ENCODE measurements around the gene MAD1L1. TPM values are rescaled to one million over a fixed set of nuclear protein-coding genes. Genes with fewer than 3 reads are reported as not detected.

The MAD1L1 gene
- total and polyA plus RNA-seq, 2 of the 13 experiments (the other 11 are each of a cell fraction or from before 2014, with no cell fraction given): 17.4 to 64.7 TPM

- BruUV-seq (replicated peaks): no TSS peak
- Histone ChIP-seq H3K27me3 (ENCODE audit: control insufficient read depth in 1 of 2, insufficient read depth in 2 of 2, low read length in 2 of 2) (no peaks in the 10 kb centered on the region), H3K9ac (ENCODE audit: insufficient read depth, low read depth, low read length) (no peak overlapping the region), H3K4me1 (ENCODE audit: insufficient read depth, low read length) (peaks cover 35% of the 10 kb centered on the region), H3K4me3 (replicated peaks in 1 of 3; ENCODE audit: insufficient read depth in 1 of 3, low read depth in 2 of 3, low read length in 3 of 3) (no peak overlapping the region), H4K20me1 (ENCODE audit: insufficient read depth, low read length) (no peaks in the 10 kb centered on the region), H3K36me3 (replicated peaks in 1 of 2; ENCODE audit: control insufficient read depth in 1 of 2, insufficient read depth in 2 of 2, low read length in 2 of 2) (no peaks in the 10 kb centered on the region; a peak in 1 of 5 replicates), H3K4me2 (ENCODE audit: low read depth, low read length) (no peak overlapping the region), H3K27ac (ENCODE audit: extremely low read length, insufficient read depth, low read length) (peak overlapping the region; percentile 14), H2AFZ (ENCODE audit: low read length) (no peak overlapping the region), H3K9me3 (ENCODE audit: low read length) (no peaks in the 10 kb centered on the region), H3K79me2 (ENCODE audit: insufficient read depth, low read length) (no peaks in the 10 kb centered on the region)
- TF ChIP-seq MXI1 (IDR thresholded peaks at IDR 0.05; ENCODE audit: borderline replicate concordance, low read depth, low read length) (no peak), HOXA3 (CRISPR knock-in tag; IDR thresholded peaks at IDR 0.05) (0 out of 2 replicates have a peak, but pooled peaks have one; percentile 18), BCL6 (CRISPR knock-in tag; IDR thresholded peaks at IDR 0.05) (0 out of 2 replicates have a peak, but pooled peaks have one; percentile 13), ASH2L (IDR thresholded peaks at IDR 0.05; ENCODE audit: insufficient read length, low read depth, low read length) (peak; percentile 6)
- WGBS (ENCODE audit: low lambda C conversion rate): 37% methylated on average over 16 of the region's 16 CpGs
- FAIRE-seq (no peak), ATAC-seq (no peak), DNase-seq (ENCODE audit: low spot score) (no peak)
- in situ Hi-C loops (cut with HindIII; ENCODE audit: extremely low pct_ligation_motif_present, low pct_unique_long_range_greater_than_20kb): loop anchor here (5.0 kb wide), 1 partner anchor 62 kb away; no protein-coding TSS in a partner anchor
- CTCF ChIA-PET (ENCODE audit: low intra/inter-chr PET ratio, low total read pairs): no interaction called here
- POLR2A ChIA-PET: no interaction called here
- intact Hi-C loops (cut with micrococcal nuclease; ENCODE audit: unreplicated experiment): loop anchor here (5.0 kb wide), 1 partner anchor 117 kb away; no protein-coding TSS in a partner anchor
Measured at GRCh38 chr7:1810521-1810920, 422.2 kb downstream of the MAD1L1 start.

GRCh38 chr7:1809601-1810258 lies 423.0 kb downstream of the MAD1L1 start:
- in situ Hi-C loops (cut with HindIII; ENCODE audit: extremely low pct_ligation_motif_present, low pct_unique_long_range_greater_than_20kb) (loop anchor here (5.0 kb wide), 1 partner anchor 63 kb away; no protein-coding TSS in a partner anchor), intact Hi-C loops (cut with micrococcal nuclease; ENCODE audit: unreplicated experiment) (loop anchor here (5.0 kb wide), 1 partner anchor 118 kb away; no protein-coding TSS in a partner anchor)
- no TSS peak for BruUV-seq (replicated peaks)
- Histone ChIP-seq H3K27me3 (ENCODE audit: control insufficient read depth in 1 of 2, insufficient read depth in 2 of 2, low read length in 2 of 2) (no peaks in the 10 kb centered on the region), H2AFZ (ENCODE audit: low read length) (no peak overlapping the region), H3K79me2 (ENCODE audit: insufficient read depth, low read length) (no peaks in the 10 kb centered on the region), H3K9ac (ENCODE audit: insufficient read depth, low read depth, low read length) (no peak overlapping the region), H3K9me3 (ENCODE audit: low read length) (no peaks in the 10 kb centered on the region), H3K4me1 (ENCODE audit: insufficient read depth, low read length) (peaks cover 43% of the 10 kb centered on the region), H3K27ac (ENCODE audit: extremely low read length, insufficient read depth, low read length) (no peak overlapping the region), H3K4me2 (ENCODE audit: low read depth, low read length) (no peak overlapping the region), H4K20me1 (ENCODE audit: insufficient read depth, low read length) (no peaks in the 10 kb centered on the region), H3K4me3 (replicated peaks in 1 of 3; ENCODE audit: insufficient read depth in 1 of 3, low read depth in 2 of 3, low read length in 3 of 3) (no peak overlapping the region), H3K36me3 (replicated peaks in 1 of 2; ENCODE audit: control insufficient read depth in 1 of 2, insufficient read depth in 2 of 2, low read length in 2 of 2) (no peaks in the 10 kb centered on the region; a peak in 1 of 5 replicates)
- TF ChIP-seq SUZ12 (IDR thresholded peaks at IDR 0.05; ENCODE audit: low read depth, low read length) (no peak), ZNF768 (CRISPR knock-in tag; IDR thresholded peaks at IDR 0.05) (peak; percentile 16; the same call in 1 of the 2 replicates), ZNF687 (CRISPR knock-in tag; IDR thresholded peaks at IDR 0.05) (0 out of 2 replicates have a peak, but pooled peaks have one; percentile 13), ZNF629 (CRISPR knock-in tag; conservative IDR thresholded peaks at IDR 0.05) (peak; percentile 90), ZMYM3 (CRISPR knock-in tag; IDR thresholded peaks at IDR 0.05) (peak; percentile 35; the same call in 1 of the 2 replicates), HNRNPL (IDR thresholded peaks at IDR 0.05; ENCODE audit: low read depth, low read length) (0 out of 2 replicates have a peak, but pooled peaks have one; percentile 8)
- POLR2A ChIA-PET: no interaction called here
- CTCF ChIA-PET (ENCODE audit: low intra/inter-chr PET ratio, low total read pairs): no interaction called here
- WGBS (ENCODE audit: low lambda C conversion rate): 93% methylated on average over 21 of the region's 29 CpGs
- FAIRE-seq (no peak), DNase-seq (ENCODE audit: low spot score) (no peak), ATAC-seq (no peak)

Data from HepG2 (cell line).